Epithelial cell of prostate (primary cell): ENCODE results near the gene ADAMTS6.
A peak's percentile ranks its signal among the peaks of the same experiment; 100 is the strongest.
"Not testable (repeated sequence)": the region's sequence is repeated elsewhere in the genome, so short reads cannot be mapped to it uniquely, and the experiment has no call there.

Source experiments
- DNase-seq: peaks from one replicate; pipeline ENCODE4 v3.0.0-alpha.2; 2011; ENCODE audit warnings: low read depth, low spot score
- H3K27ac ChIP-seq: fragments of 450-650 bp; 2 replicates; pipeline ENCODE4 v1.5.1; 2017; ENCODE audit warnings: mild to moderate bottlenecking

The ADAMTS6 gene, protein sequence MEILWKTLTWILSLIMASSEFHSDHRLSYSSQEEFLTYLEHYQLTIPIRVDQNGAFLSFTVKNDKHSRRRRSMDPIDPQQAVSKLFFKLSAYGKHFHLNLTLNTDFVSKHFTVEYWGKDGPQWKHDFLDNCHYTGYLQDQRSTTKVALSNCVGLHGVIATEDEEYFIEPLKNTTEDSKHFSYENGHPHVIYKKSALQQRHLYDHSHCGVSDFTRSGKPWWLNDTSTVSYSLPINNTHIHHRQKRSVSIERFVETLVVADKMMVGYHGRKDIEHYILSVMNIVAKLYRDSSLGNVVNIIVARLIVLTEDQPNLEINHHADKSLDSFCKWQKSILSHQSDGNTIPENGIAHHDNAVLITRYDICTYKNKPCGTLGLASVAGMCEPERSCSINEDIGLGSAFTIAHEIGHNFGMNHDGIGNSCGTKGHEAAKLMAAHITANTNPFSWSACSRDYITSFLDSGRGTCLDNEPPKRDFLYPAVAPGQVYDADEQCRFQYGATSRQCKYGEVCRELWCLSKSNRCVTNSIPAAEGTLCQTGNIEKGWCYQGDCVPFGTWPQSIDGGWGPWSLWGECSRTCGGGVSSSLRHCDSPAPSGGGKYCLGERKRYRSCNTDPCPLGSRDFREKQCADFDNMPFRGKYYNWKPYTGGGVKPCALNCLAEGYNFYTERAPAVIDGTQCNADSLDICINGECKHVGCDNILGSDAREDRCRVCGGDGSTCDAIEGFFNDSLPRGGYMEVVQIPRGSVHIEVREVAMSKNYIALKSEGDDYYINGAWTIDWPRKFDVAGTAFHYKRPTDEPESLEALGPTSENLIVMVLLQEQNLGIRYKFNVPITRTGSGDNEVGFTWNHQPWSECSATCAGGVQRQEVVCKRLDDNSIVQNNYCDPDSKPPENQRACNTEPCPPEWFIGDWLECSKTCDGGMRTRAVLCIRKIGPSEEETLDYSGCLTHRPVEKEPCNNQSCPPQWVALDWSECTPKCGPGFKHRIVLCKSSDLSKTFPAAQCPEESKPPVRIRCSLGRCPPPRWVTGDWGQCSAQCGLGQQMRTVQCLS (N-terminal part only)

DNA sequence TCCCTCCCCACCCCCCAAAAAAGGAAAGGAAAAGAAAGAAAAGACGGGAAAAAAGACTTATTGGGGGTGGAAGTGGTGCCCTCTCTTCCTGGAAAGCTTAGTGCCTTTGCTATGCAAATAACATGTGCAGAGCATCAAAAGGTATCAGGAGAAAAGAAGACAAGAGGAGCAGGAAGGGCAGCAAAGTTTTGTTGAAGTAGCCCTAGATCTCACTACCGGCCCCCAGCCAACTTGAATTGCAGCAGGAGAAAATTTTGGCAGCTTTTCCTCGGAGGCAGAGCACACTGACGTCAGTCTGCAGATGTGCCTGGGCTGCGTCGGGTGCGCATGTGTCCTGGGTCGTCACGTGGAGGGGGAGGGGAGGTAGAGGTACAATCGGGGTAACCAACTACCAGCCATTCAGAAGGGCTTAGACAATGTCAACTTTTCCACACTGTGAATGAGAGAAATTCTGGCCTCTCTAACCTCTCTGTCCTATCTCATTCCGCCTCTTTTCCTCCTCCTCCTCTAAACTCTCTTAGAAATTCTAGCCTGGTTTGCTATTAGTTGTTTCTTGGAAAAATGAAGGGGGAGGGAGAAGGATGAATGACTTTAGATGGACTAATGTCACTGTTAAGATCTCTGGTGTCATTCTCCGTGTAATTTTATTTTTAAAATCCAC, at the start of gene ADAMTS6:
TSS of gene ADAMTS6 (minus strand) at position 286 of the 661 bp plus-strand sequence. CDS start 8,247 bp downstream, outside the sequence.
- peak; percentile 46 for DNase-seq
- H3K27ac ChIP-seq: peak within 1 kb of the TSS; percentile 65

- no peak for DNase-seq
- no peak overlapping the region for H3K27ac ChIP-seq
Measured at GRCh38 chr5:65530904-65531303, 49.2 kb upstream of the ADAMTS6 start.

GRCh38 chr5:65525726-65526125, 44.0 kb upstream of the ADAMTS6 start:
- DNase-seq: no peak
- H3K27ac ChIP-seq: no peak overlapping the region

- peak; percentile 18 for DNase-seq
- no peak overlapping the region for H3K27ac ChIP-seq
Measured at GRCh38 chr5:65512170-65512937, 30.6 kb upstream of the ADAMTS6 start.

DNA sequence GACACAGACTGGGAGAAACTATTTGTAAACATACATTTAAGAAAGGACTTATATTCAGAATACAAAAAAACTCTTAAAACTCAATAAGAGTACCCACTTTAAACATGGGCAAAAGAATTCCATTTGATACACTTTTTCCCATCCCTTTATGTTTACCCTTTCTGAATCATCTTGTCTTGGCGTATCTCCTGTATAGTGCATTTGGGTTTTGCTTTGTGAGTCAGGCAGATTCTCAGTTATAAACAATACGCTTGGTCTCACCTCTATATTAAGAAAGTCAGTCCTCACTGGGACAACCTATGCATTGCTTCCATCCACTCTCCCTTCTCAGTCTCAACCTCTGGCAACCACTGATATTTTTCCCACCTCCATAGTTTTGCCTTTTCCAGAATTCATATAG, 27.3 kb upstream of the ADAMTS6 start:
- peak; percentile 1 for DNase-seq

DNA sequence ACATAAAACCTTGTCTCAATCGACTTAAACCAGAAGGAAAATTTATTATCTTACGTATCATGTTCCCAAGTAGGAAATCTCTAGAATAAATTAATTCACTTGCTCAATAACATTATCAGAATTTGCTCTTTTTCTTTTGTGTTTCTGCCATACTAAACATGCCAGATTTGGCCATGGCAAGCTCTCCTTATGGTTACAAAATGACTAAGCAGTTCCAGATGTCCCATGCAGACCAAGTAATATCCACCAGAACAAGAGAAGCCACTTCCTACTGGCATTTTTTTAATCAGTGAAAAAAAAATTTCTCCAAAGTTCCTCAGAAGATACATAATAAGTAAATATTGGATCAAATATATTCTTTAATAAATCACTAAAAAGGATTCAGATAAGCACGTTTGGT, 25.2 kb upstream of the ADAMTS6 start:
- DNase-seq: no peak
- H3K27ac ChIP-seq: no peak overlapping the region

More for the DNA sequence above, 27.3 kb upstream of the ADAMTS6 start:
- H3K27ac ChIP-seq: no peak overlapping the region

- H3K27ac ChIP-seq: no peak overlapping the region
- no peak for DNase-seq
Measured at GRCh38 chr5:65489119-65489518, 7.4 kb upstream of the ADAMTS6 start.

GRCh38 chr5:65488038-65488687, 6.4 kb upstream of the ADAMTS6 start:
- H3K27ac ChIP-seq: not testable (repeated sequence)

DNA sequence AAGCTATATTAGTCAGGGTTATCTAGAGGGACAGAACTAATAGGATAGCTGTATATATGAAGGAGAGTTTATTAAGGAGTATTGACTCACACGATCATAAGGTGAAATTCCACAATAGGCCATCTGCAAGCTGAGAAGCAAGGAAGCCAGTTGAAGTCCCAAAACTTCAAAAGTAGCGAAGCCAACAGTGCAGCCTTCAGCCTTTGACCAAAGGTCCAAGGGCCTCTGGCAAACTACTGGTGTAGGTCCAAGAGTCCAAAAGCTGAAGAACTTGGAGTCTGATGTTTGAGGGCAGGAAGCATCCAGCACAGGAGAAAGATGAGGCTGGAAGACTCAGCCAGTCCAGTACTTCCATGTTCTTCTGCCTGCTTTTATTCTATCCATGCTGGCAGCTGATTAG, 5.1 kb upstream of the ADAMTS6 start:
- DNase-seq, H3K27ac ChIP-seq: not testable (repeated sequence)

More at GRCh38 chr5:65488038-65488687, 6.4 kb upstream of the ADAMTS6 start:
- DNase-seq: not testable (repeated sequence)

DNA sequence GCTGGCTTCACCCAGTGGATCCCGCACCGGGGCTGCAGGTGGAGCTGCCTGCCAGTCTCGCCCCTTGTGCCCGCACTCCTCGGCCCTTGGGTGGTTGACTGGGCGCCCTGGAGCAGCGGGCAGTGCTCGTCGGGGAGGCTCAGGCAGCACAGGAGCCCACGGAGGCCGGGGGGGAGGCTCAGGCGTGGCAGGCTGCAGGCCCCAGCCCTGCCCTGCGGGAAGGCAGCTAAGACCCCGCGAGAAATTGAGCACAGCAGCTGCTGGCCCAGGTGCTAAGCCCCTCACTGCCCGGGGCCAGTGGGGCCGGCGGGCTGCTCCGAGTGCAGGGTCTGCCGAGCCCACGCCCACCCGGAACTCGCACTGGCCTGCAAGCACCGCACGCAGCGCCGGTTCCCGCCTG, 3.7 kb upstream of the ADAMTS6 start:
- no peak for DNase-seq
- H3K27ac ChIP-seq: no peak overlapping the region

DNA sequence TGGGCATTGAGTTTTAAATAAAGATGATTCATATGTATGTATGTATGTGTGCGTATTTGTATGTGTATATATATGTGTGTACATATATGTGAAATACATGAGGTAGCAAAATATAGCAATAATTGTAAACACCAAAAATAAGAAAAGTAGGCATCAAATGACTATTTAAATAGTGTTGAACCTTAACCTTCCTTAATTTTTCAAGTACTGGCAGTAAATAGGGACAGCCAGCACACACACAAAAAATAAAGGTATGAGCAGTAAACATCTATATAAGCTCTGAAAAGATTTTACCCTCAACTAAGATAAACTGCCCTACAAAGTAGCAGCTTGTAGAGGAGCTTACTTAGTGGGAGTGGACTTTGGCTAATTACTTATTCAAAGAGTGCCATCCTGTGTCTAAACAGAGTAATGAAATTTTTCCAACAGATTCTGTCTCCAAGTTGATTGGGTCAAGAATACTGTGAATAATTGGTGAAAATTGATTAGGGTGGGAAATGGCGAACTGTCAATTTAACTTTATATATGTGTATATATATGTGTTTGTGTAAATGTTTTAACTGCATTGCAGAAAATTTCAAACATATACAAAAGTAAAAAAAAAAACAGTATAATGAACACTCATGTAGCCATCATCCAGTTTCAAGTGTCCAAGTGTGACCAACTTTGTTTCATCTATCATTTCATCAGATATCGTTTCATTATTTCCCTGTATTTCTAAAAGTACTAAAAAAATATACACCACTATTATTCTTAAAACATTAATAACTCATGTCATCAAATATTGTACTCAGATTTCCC, 2.0 kb upstream of the ADAMTS6 start:
- DNase-seq: no peak
- H3K27ac ChIP-seq: peak overlapping the region; percentile 65

DNA sequence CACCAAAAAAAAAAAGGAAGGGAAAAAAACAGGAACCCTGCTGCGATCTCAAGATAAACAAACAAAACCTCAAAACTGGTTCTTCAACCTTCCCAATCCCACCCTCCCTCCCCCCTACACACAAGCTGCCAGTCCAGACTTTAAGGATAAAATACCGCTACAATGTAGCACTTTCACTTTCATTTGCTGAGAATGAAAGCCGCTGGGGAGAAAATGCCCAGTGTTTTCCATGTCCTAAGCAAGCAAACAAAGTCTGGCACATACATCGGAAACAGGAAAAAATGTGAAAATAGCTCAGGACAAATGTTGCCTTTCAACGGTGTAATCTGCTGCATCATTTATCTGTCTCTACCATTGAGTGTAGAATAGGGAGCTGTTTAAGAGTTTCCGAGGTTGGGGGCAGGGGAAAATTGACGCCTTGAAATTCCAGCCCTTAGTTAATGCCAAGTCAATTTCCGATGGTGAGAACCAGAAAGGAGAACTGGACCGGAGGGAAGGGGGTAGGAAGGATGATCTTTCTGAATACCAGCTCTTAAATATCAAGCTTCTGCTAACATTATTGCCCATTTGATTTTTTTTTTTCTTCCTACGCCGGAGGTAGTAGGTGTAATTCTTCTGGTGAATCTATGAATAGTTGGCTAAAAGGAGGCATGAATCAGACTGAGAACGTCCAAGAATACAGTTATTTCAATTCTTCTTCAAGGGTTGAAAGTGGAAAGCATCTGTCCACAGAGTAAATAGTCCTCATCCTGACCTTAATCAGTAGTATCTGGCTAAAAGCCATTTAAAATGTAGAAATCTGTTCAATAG, 1.2 kb upstream of the ADAMTS6 start:
- H3K27ac ChIP-seq: peak overlapping the region; percentile 65
- DNase-seq: no peak

GRCh38 chr5:65482296-65482735, 596 bp upstream of the ADAMTS6 start:
- DNase-seq: no peak
- H3K27ac ChIP-seq: peak overlapping the region; percentile 65

- no peak for DNase-seq
- peak overlapping the region; percentile 65 for H3K27ac ChIP-seq
Measured at GRCh38 chr5:65481171-65481581, 544 bp downstream of the ADAMTS6 start.

DNA sequence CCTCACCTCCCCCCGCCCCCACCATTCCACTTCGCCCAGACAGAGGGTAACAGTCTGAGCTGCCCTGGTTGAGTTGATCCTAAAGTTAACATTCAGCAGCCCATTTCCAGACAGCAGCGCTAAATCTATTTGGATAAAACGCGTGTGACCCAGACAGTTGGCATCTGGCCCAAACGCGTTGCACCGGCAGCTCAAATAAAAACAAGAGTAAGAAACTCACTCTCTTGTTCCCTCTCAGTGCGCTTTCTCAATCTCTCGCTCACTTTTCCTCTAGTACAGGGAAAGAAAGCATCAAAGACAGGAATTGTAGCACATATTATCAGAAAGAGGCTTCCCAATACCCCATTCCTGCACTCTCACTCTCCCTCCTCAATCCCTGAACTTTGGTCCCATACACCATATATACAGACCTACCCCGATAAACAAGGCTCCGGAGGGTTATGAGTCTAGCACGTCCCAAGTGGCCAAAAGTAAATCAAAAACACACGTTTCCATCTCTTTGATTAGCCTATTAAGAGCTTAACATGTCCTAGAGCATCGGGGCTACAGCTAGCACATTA, 1.3 kb downstream of the ADAMTS6 start:
- H3K27ac ChIP-seq: peak overlapping the region; percentile 65
- DNase-seq: no peak

GRCh38 chr5:65479527-65479926, 2.2 kb downstream of the ADAMTS6 start:
- no peak for DNase-seq
- H3K27ac ChIP-seq: no peak overlapping the region

GRCh38 chr5:65478336-65478735, 3.4 kb downstream of the ADAMTS6 start:
- DNase-seq: no peak
- no peak overlapping the region for H3K27ac ChIP-seq
